H1 (cell line): Measurements from ENCODE around the gene ANGPTL4. TPM values are rescaled to one million over a fixed set of nuclear protein-coding genes. Genes with fewer than 3 reads are reported as not detected.

Experiments
- CTCF ChIA-PET: fragments of 300-600 bp; sonication (Branson Sonifier 250); formaldehyde crosslinking; loops from one replicate; lab custom pipeline; 2021; ENCODE audit not compliant: partially characterized antibody; lab: Charles Lee
- POLR2A ChIA-PET: fragments of 300-600 bp; sonication (Branson Sonifier 250); formaldehyde crosslinking; loops from one replicate; lab custom pipeline; 2021; ENCODE audit warnings: inconsistent platforms; ENCODE audit not compliant: partially characterized antibody; lab: Charles Lee
- DNase-seq, 2 experiments: peaks; one replicate each; pipeline versions ENCODE4 v3.0.0 to v3.0.0-alpha.2; 2010 to 2022; ENCODE audit warnings: low spot score in 2 of 2, low read depth in 1 of 2, mixed read lengths in 1 of 2
- FAIRE-seq: peaks from 2 replicates; lab custom pipeline; 2011; peaks lifted over from hg19 to GRCh38; lab: Jason Lieb, UNC
- H2AFZ ChIP-seq: 2 replicates; pipeline ENCODE4 v1.8.1; 2012; ENCODE audit warnings: low read length, inconsistent platforms
- H2AK5ac ChIP-seq: 2 replicates; pipeline ENCODE4 v1.6.1; 2013; ENCODE audit warnings: low read depth, low read length
- H2BK120ac ChIP-seq: replicated peaks from 2 replicates; pipeline ENCODE3; 2013; ENCODE audit warnings: low read depth, low read length, inconsistent platforms
- H2BK12ac ChIP-seq: 2 replicates; pipeline ENCODE4 v1.6.1; 2013; ENCODE audit warnings: low read depth, low read length
- H2BK15ac ChIP-seq: 2 replicates; pipeline ENCODE4 v1.6.1; 2013; ENCODE audit warnings: low read length
- H2BK20ac ChIP-seq: 2 replicates; pipeline ENCODE4 v1.6.1; 2013; ENCODE audit warnings: low read length
- H2BK5ac ChIP-seq: 2 replicates; pipeline ENCODE4 v1.6.1; 2013; ENCODE audit warnings: low read depth, low read length
- H3K14ac ChIP-seq: 2 replicates; pipeline ENCODE4 v1.6.1; 2013; ENCODE audit warnings: inconsistent platforms; ENCODE audit not compliant: insufficient read length
- H3K18ac ChIP-seq: 2 replicates; pipeline ENCODE4 v1.6.1; 2013; ENCODE audit warnings: low read length; ENCODE audit errors: extremely low read depth
- H3K23ac ChIP-seq: 2 replicates; pipeline ENCODE4 v1.6.1; 2013; ENCODE audit warnings: inconsistent platforms; ENCODE audit not compliant: insufficient read length
- H3K23me2 ChIP-seq: 2 replicates; pipeline ENCODE4 v1.6.1; 2013; ENCODE audit warnings: low read depth, low read length
- H3K27ac ChIP-seq: 2 replicates; pipeline ENCODE4 v1.6.1; 2011; ENCODE audit warnings: low read depth, low read length, inconsistent platforms
- H3K27me3 ChIP-seq, 4 experiments: replicated peaks in 1 of 4; 1 replicate in 1 of 4; 2 replicates in 3 of 4; pipeline versions ENCODE4 v1.6.1 to v1.8.1; 2011 to 2013; ENCODE audit warnings: low read length in 3 of 4, mild to moderate bottlenecking in 3 of 4, inconsistent platforms in 2 of 4, mixed read lengths in 2 of 4, moderate library complexity in 1 of 4; ENCODE audit not compliant: control insufficient read depth in 3 of 4, insufficient read depth in 3 of 4; ENCODE audit errors: extremely low read depth in 1 of 4
- H3K36me3 ChIP-seq, 4 experiments: 2 replicates each; pipeline versions ENCODE4 v1.6.1 to v1.8.1; 2011 to 2013; ENCODE audit warnings: mild to moderate bottlenecking in 4 of 4, low read length in 3 of 4, moderate library complexity in 2 of 4, control low read depth in 1 of 4, inconsistent platforms in 1 of 4; ENCODE audit not compliant: insufficient read depth in 4 of 4, control insufficient read depth in 2 of 4
- H3K4ac ChIP-seq: replicated peaks from 2 replicates; pipeline ENCODE3; 2013; ENCODE audit warnings: low read length, low read depth, mixed read lengths, inconsistent platforms; ENCODE audit not compliant: insufficient read length
- H3K4me1 ChIP-seq, 4 experiments: replicated peaks in 1 of 4; 1 replicate in 1 of 4; 2 replicates in 3 of 4; pipeline versions ENCODE4 v1.6.1 to v1.8.1; 2011 to 2013; ENCODE audit warnings: low read length in 3 of 4, inconsistent platforms in 2 of 4, mixed read lengths in 1 of 4; ENCODE audit not compliant: insufficient read depth in 4 of 4, control insufficient read depth in 3 of 4
- H3K4me2 ChIP-seq, 2 experiments: 2 replicates each; pipeline versions ENCODE4 v1.6.1 to v1.8.1; 2011 to 2013; ENCODE audit warnings: low read depth in 2 of 2, low read length in 2 of 2, control low read depth in 1 of 2, inconsistent platforms in 1 of 2, mild to moderate bottlenecking in 1 of 2; ENCODE audit not compliant: insufficient read depth in 1 of 2
- H3K4me3 ChIP-seq, 4 experiments: fragments of 200-600, 300-600 bp in 1 of 4; sonication (generic), shearing (Covaris generic), sonication (Bioruptor Twin) in 1 of 4; 2 replicates each; pipeline versions ENCODE4 v1.5.1 to v1.8.1; 2011 to 2016; ENCODE audit warnings: low read length in 4 of 4, low read depth in 3 of 4, control low read depth in 2 of 4, inconsistent platforms in 2 of 4, mild to moderate bottlenecking in 2 of 4, mixed read lengths in 1 of 4, moderate library complexity in 1 of 4; ENCODE audit not compliant: insufficient read depth in 2 of 4; ENCODE audit errors: extremely low read depth in 1 of 4
- H3K56ac ChIP-seq: replicated peaks from 2 replicates; pipeline ENCODE3; 2013; ENCODE audit warnings: low read depth, mild to moderate bottlenecking, mixed read lengths, low read length, inconsistent platforms; ENCODE audit not compliant: insufficient read length
- H3K79me1 ChIP-seq: 2 replicates; pipeline ENCODE4 v1.6.1; 2013; ENCODE audit warnings: low read depth, low read length, control low read depth
- H3K79me2 ChIP-seq, 2 experiments: 2 replicates each; pipeline versions ENCODE4 v1.6.1 to v1.8.1; 2012 to 2013; ENCODE audit warnings: low read length in 2 of 2, mild to moderate bottlenecking in 2 of 2, inconsistent platforms in 1 of 2; ENCODE audit not compliant: insufficient read depth in 2 of 2, control insufficient read depth in 1 of 2
- H3K9ac ChIP-seq, 4 experiments: replicated peaks in 1 of 4; 1 replicate in 1 of 4; 2 replicates in 3 of 4; pipeline versions ENCODE4 v1.6.1 to v1.8.1; 2011 to 2013; ENCODE audit warnings: low read depth in 3 of 4, low read length in 3 of 4, control low read depth in 2 of 4, mild to moderate bottlenecking in 2 of 4, moderate library complexity in 2 of 4, inconsistent platforms in 1 of 4; ENCODE audit errors: extremely low read depth in 1 of 4
- H3K9me3 ChIP-seq, 2 experiments: 2 replicates each; pipeline versions ENCODE4 v1.6.1 to v1.8.1; 2012 to 2013; ENCODE audit warnings: mild to moderate bottlenecking in 2 of 2, moderate library complexity in 2 of 2, control low read depth in 1 of 2, inconsistent platforms in 1 of 2, low read depth in 1 of 2, low read length in 1 of 2, mixed read lengths in 1 of 2; ENCODE audit not compliant: insufficient read depth in 2 of 2
- H4K20me1 ChIP-seq, 2 experiments: replicated peaks in 1 of 2; 2 replicates each; pipeline versions ENCODE3 to v1.8.1; 2011 to 2013; ENCODE audit warnings: inconsistent platforms in 2 of 2, low read length in 2 of 2, mild to moderate bottlenecking in 1 of 2; ENCODE audit not compliant: insufficient read depth in 2 of 2, control insufficient read depth in 1 of 2
- H4K5ac ChIP-seq: 2 replicates; pipeline ENCODE4 v1.6.1; 2013; ENCODE audit warnings: low read length, low read depth, mixed read lengths, inconsistent platforms; ENCODE audit not compliant: insufficient read length
- H4K8ac ChIP-seq: 2 replicates; pipeline ENCODE4 v1.8.0; 2013; ENCODE audit warnings: mild to moderate bottlenecking, moderate library complexity, low read length, inconsistent platforms; ENCODE audit not compliant: insufficient read depth; ENCODE audit errors: extremely low read depth
- H4K91ac ChIP-seq: replicated peaks from 2 replicates; pipeline ENCODE3; 2013; ENCODE audit warnings: low read length, mixed read lengths, inconsistent platforms; ENCODE audit not compliant: insufficient read length
- WGBS, 2 experiments: shearing (Covaris generic) in 1 of 2; methylation state at CpG; one replicate each; pipeline versions ENCODE4 v1.1.6 to v1.1.7; 2013 to 2015; ENCODE audit warnings: low lambda C conversion rate in 2 of 2, mixed read lengths in 2 of 2, inconsistent platforms in 1 of 2, low coverage in 1 of 2, missing lambda C conversion rate in 1 of 2; ENCODE audit not compliant: insufficient replicate concordance in 2 of 2, insufficient coverage in 1 of 2, insufficient read length in 1 of 2; ENCODE audit errors: extremely low coverage in 1 of 2, missing lambda C conversion rate in 1 of 2; 5-methylcytosine and 5-hydroxymethylcytosine counted together
- polyA plus RNA-seq, 7 experiments: library from polyadenylated mRNA; depleted of rRNA in 3 of 7; stranded (reverse) in 5 of 7; unstranded in 2 of 7; fragments of >200 nt in 5 of 7; fragments of 200-250 nt in 2 of 7; gene quantifications; 1 replicate in 5 of 7; 2 replicates in 1 of 7; 4 replicates in 1 of 7; pipeline versions ENCODE4 v1.2.1 to v1.2.3, GENCODE V29; 2011 to 2013; ENCODE audit warnings: missing spikeins in 2 of 7, mixed read lengths in 2 of 7
- total RNA-seq: library from RNA; stranded (reverse); fragmentation: NEBNext Ultra II Directional; extraction: Animal tissue kit (Norgen Biotek cat#: 25700); gene quantifications from 2 replicates; pipeline ENCODE4 v1.2.1, GENCODE V29; 2021

ANGPTL4 gene
- total and polyA plus RNA-seq, 2 of the 8 experiments (the other 6 are each of a cell fraction or from before 2014, with no cell fraction given), result 2.3 to 6.5 TPM

DNA sequence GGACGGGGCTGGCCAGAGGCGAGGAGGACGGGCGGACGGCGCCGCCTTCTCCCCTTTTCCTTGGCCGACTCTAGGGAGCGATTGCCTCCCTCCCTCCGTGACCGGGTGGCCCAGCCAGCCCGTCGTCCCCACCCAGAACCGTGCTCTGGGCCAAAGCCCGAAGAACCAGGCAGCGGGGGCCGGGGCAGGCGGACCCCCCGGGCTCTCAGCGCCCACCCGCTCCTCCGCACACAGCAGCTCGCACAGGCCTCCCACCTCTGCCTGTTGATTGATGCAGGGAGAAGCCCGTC is 39.8 kb downstream of the ANGPTL4 start:
- Histone ChIP-seq H3K9ac (no peak overlapping the region), H2BK15ac (no peak overlapping the region), H3K4me1 (no peaks in the 10 kb centered on the region), H4K20me1 (peaks cover 2 to 14% of the 10 kb centered on the region in 2 experiments), H3K14ac (no peak overlapping the region), H2BK12ac (no peak overlapping the region), H2AFZ (no peak overlapping the region), H4K91ac (no peak overlapping the region), H3K18ac (no peak overlapping the region), H3K56ac (no peak overlapping the region), H3K4me2 (no peak overlapping the region), H3K79me2 (no peaks in the 10 kb centered on the region; a peak in 1 of 4 replicates), H3K9me3 (no peaks in the 10 kb centered on the region), H3K4me3 (no peak overlapping the region), H3K36me3 (peaks cover 0 to 18% (median 10%) of the 10 kb centered on the region in 4 experiments; a peak in 5 of 8 replicates), H4K5ac (no peak overlapping the region), H3K23ac (no peak overlapping the region), H3K27ac (no peak overlapping the region), H3K4ac (no peak overlapping the region), H3K79me1 (peaks cover 6% of the 10 kb centered on the region), H3K27me3 (no peaks in the 10 kb centered on the region), H3K23me2 (no peaks in the 10 kb centered on the region), H4K8ac (no peak overlapping the region), H2AK5ac (no peak overlapping the region), H2BK120ac (no peak overlapping the region), H2BK20ac (no peak overlapping the region), H2BK5ac (no peak overlapping the region)
- FAIRE-seq (no peak), DNase-seq (no peak)
- ChIA-PET POLR2A (interaction anchor here (0.5 to 1.6 kb wide), 3 partner anchors 13 to 137 kb away, joined by 3 to 5 read pairs (median 4); no protein-coding TSS in a partner anchor), CTCF (interaction anchor here (1.2 to 3.5 kb wide), 3 partner anchors 9 to 50 kb away, joined by 3 to 11 read pairs (median 9); no protein-coding TSS in a partner anchor)
- no CpG with 5 or more reads among the region's 24 CpGs for WGBS, 2 experiments
